ENCODE results near the gene SBNO2. TPM values are rescaled to one million over a fixed set of nuclear protein-coding genes. Genes with fewer than 3 reads are reported as not detected.

Gene SBNO2
- total RNA-seq, 4 donors from 2014 or later, result 33.1 to 208 (median 61.9) TPM

- no peak for DNase-seq (ENCODE audit: low spot score)
- no peak for TF ChIP-seq CTCF (IDR thresholded peaks at IDR 0.05)
- no peak for ATAC-seq (ENCODE audit: low FRiP score)
Measured at GRCh38 chr19:1069009-1069779, 104.9 kb downstream of the SBNO2 start.

DNA sequence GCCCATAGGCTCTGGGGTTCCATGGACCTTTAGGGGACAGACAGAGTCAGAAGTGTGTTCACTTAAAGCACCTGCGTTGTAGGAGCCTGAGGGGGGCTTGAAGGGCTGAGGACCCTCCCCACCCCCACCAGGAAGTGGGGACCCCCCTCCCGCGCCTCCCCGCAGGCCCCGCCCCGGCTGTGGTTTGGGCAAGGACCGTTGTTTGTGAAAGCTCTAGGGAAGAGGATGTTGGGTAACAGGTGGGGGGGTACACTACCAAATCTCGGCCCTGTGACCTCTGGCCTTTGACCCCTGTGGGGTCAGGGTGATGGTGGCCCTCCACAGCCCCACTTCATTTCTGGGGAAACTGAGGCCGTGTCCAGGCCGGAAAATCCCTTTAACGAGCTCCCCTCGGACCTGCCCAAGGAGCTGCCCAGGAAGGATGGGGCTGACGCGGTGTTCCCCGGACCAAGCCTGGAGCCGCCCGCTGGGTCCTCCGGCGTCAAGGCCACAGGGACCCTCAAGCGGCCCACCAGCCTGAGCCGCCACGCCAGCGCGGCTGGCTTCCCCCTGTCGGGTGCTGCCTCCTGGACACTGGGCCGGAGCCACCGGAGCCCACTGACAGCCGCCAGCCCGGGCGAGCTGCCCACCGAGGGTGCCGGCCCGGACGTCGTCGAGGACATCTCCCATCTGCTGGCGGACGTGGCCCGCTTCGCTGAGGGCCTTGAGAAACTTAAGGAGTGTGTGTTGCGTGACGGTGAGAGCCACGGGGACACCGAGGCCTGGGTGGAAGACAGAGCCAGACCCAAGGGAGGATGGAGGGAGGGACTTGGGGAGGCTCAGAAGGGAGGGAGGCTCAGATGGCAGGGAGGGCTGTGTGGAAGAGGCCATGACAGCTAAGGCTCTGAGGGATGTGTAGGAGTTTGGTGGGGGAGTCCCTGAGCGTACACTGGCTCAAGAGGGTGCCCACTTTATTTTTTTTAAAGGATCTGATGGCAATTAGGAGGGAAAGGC is 105.8 kb downstream of the SBNO2 start:
- ATAC-seq (ENCODE audit: low FRiP score) (no peak), DNase-seq (ENCODE audit: low spot score) (no peak)

GRCh38 chr19:1067341-1067957 is 106.6 kb downstream of the SBNO2 start:
- DNase-seq (ENCODE audit: low spot score) (no peak), ATAC-seq (ENCODE audit: low FRiP score) (peak; percentile 6)
- TF ChIP-seq CTCF (IDR thresholded peaks at IDR 0.05), result no peak

More for the DNA sequence above, 105.8 kb downstream of the SBNO2 start:
- no peak for TF ChIP-seq CTCF (IDR thresholded peaks at IDR 0.05)

DNA sequence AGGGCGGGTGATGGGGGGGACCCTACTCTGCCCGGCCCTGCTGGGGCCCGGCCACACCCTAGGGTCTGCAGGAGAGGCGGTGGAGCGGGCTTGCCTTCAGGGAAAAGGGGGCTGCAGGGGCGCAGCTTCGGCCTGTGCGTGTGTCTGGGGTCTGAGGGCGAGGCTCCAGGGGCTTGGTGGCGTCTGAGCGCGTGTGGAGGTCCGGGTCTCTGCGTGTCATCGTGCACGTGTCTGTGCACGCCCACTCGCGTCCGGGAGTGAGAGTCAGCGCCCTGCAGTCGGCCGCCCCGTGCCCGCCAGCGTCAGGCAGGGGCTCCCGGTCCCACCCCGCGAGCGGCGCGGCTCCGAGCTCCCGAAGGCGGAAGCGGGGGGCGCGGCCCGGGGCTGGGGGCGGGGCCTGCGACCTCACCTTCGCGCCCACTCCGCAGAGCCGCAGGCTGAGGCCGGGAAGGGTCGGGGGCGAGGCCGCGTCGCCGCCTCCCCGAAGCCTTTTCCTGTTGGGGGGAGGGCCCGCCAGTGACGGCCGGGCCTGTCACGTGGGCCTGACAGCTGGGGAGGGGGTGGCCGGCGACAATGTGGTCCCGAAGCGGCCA is 107.2 kb downstream of the SBNO2 start, which contains the start of gene ARHGAP45:
Gene ARHGAP45, plus strand, starts transcription at position 420 of the 593 bp plus-strand sequence. CDS start 239 bp downstream, outside the sequence.
- TF ChIP-seq CTCF (IDR thresholded peaks at IDR 0.05), result no peak
- no peak for DNase-seq (ENCODE audit: low spot score)
- ATAC-seq (ENCODE audit: low FRiP score), result no peak

GRCh38 chr19:1066251-1066747 is 107.8 kb downstream of the SBNO2 start:
- DNase-seq (ENCODE audit: low spot score) (no peak), ATAC-seq (ENCODE audit: low FRiP score) (no peak)

More at GRCh38 chr19:1066251-1066747, 107.8 kb downstream of the SBNO2 start:
- no peak for TF ChIP-seq CTCF (IDR thresholded peaks at IDR 0.05)
